Measurements from ENCODE around the gene RBM42.

DNA sequence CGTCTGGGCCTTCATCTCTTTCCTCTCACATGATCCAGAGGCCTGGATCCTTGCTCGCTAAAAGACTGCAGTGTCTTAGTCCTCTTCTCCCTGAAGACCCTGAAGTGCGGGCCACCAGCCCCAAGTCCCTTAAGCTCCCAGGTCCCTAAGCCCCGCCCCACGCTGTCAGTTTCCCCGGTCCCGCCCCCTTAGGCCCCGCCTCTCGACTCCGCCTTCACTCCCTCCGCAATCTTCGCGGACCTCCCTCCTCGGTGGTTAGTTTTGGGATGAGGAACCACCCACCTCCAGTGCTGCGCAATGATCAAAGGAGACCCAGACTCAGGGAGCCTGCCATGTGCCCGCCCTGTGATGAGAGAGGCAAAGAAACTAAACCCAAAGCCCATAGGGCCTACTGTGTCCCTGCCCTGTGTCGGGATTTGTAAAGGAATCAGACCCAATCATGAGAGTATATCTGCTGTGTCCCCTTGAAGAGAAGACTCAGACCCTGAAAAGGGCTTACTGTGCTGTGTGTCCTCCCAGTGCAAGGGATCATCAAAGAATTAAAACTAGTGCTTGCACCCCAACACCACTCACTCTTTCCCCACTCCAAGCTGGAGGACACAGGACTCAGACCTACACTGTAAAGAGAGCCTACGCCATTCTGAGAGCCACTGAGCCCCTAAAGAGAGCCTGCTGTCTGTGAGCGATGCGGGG lies 16.3 kb downstream of the RBM42 start:
- TF ChIP-seq MTA2 (IDR thresholded peaks at IDR 0.05; ENCODE audit: low read depth): no peak
- no peak for TF ChIP-seq TSC22D4 (tag; IDR thresholded peaks at IDR 0.05)
- TF ChIP-seq ESRRA (IDR thresholded peaks at IDR 0.05; ENCODE audit: borderline replicate concordance, low read depth): no peak

Measured in K562 (cell line).